22Rv1 (cell line): ENCODE measurements around the gene MTHFD1.

ENCODE experiments used
- ZFX ChIP-seq: fragments of 450-650 bp; IDR thresholded peaks from 2 replicates; pipeline ENCODE4 v1.6.1; 2017; ENCODE audit warnings: antibody characterized with exemption, borderline replicate concordance
- TF ChIP-seq, protein P1 (sequence below): fragments of 450-650 bp; IDR thresholded peaks from 2 replicates; pipeline ENCODE4 v1.5.1; 2017; ENCODE audit warnings: mild to moderate bottlenecking

- TF ChIP-seq, protein P1, sequence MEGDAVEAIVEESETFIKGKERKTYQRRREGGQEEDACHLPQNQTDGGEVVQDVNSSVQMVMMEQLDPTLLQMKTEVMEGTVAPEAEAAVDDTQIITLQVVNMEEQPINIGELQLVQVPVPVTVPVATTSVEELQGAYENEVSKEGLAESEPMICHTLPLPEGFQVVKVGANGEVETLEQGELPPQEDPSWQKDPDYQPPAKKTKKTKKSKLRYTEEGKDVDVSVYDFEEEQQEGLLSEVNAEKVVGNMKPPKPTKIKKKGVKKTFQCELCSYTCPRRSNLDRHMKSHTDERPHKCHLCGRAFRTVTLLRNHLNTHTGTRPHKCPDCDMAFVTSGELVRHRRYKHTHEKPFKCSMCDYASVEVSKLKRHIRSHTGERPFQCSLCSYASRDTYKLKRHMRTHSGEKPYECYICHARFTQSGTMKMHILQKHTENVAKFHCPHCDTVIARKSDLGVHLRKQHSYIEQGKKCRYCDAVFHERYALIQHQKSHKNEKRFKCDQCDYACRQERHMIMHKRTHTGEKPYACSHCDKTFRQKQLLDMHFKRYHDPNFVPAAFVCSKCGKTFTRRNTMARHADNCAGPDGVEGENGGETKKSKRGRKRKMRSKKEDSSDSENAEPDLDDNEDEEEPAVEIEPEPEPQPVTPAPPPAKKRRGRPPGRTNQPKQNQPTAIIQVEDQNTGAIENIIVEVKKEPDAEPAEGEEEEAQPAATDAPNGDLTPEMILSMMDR = no peak
- no peak for TF ChIP-seq ZFX
Observed at GRCh38 chr14:64506721-64507120, 118.6 kb downstream of the MTHFD1 start.
